Epidermal melanocyte (primary cell): ENCODE results near the gene B3GAT1.

Experiments used
- DNase-seq: peaks from one replicate; pipeline ENCODE4 v3.0.0; 2011; ENCODE audit warnings: low spot score; ENCODE audit not compliant: insufficient read length

Gene B3GAT1

DNA sequence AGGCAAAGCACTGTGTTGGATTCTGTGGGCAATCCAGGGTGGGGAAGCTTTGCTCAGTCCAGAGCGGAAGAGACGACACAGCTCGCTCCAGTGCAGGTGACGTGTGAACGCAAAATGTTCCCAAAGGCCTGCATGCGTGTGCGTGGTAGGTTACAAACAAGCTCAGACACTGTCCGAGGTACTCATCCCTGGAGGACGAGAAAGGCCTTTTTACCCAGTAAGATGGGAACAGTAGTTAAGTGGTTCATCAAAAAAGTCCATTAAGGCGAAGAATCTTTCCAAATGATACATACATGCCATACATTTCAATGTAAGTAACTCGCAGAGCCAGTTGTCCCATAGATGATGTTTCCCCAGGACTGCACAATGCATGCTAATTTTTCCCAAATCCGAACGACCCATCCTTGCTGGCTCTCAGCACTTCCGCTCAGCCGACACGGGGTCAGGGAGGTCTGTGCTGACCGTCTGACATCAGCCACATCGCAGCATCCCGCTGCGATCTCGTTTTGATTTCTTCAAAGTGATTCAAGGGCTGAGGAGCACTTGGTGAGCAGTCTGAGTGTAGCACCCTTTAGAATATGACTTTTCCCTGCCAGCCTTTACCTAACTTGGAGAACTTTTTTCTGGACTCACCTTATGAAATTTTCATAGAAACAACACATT is 19.0 kb downstream of the B3GAT1 start:
- DNase-seq = no peak

DNA sequence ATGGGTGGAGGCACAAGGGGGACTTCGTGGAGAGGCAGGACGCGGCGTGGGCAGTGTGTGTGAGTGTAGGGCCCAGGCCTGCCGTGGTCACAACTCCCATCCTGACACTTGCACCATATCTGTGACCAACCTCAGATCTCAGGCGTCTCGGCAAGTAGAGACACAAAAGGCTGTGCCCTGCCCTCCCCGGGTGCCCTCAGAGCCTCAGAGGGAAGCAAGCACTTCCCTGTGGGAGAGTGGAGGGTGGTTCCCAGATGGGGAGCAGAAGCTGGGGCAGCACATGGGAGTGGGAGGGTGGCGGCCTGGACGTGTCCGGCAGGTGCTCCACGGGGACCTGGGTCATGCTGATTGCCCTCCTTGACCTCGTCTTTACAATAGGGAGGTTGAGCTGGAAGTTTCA is 20.4 kb downstream of the B3GAT1 start:
- DNase-seq = no peak

DNA sequence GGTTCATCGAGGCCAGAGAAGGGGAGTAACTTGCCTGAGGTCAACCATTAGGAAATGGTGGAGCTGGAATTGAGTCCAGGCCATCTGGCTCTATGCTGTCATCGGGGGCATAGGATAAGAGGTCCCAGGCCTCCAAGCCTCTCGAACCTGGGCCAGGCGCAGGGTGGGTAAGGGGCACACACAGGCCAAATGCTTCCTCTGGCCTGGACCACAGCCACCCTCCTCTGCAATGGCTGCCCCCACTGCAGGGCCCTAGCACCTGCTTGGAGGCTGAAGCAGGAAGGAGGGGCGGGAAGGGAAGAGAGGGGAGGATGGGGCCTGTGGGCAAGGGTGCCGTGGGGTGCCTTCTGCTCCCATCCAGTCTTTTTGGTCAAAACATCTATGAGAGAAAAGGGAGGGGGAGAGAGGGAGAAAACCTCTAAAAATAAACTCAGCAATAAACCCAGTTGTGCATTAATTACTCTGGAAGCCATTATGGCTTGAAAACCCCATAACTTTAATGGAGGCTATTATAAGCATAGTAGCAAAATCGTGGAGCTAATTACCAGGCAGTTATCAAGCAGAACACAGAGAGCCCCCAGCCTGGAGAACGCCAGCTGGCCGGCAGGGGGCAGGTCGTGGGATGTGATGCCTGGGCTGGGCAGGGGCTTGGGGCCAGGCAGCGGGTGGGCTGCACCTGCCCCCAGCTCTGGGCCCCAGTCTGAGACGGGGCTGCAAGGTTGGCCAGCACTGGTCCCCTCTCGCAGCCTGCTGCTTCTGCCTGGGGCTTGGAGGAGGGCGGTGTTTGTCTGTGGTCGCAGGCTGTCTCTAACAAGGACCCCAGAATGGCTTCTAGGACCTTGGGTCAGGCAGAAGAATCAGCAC is 21.1 kb downstream of the B3GAT1 start:
- DNase-seq = no peak

DNA sequence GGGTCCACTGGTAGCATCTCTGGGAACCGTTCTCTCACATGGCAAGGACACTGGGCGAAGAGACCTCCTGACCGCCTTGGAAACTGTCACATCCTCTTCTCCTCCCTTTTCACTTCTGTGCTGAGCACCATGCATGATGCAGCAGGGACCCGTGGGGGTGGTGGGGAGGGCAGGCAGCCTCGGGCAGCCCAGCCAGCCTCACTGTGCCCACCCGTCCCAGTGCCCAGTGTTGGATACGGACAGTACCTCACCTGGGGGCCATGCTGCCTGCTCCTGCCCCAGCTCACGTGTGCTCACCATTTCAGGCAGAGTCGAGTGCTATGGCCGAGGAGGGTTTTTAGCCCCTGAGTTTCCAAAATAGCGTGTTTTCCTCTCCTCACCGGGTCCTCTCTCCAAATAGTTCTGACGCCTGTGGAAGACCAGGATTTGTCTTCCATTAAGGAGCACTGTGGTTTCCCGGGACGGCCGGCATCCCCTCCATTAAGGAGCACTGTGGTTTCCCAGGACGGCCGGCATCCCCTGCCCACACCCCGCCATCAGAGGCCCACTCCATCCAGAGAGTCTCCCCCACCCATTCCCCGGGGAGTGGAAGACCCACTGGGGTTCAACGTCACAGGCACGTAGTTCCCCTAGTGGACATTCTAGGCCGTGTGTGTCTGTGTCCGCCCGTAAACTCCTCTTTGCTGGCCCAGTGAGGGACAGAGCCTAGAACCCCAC is 22.4 kb downstream of the B3GAT1 start:
- DNase-seq = no peak

DNA sequence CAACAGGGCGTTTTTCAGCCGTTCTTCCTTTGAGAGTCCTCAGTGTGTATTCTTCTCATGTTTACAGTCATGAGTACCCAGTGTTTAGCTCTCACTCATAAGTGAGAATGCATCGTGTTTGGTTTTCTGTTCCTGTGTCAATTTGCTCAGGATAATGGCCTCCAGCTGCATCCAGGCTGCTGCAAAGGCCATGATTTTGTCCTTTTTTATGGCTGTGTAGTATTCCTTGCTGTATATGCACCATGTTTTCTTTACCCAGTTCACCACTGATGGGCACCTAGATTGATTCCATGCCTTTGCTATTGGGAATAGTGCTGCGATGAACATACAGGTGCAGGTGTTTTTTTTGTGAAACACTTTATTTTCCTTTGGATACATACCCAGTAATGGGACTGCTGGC is 23.5 kb downstream of the B3GAT1 start:
- no peak for DNase-seq

DNA sequence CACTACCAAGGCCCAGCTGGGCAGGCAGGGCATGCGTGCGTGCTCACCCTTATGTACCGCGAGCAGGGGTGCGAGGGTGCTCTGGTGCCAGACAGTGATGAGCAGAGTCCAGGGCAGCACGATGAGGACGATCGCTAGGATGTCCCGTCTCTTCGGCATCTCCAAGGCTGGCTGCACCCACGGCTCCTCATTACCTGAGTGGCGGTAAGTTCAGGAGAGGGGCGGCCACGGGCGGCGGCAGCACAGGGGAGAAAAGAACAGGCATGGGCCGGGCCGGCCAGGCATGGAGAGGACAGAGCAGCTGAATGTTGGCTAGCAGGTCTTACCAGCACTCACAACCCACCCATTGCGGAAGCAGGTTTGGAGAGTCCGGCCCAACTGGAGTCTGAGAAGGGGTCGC is 24.5 kb downstream of the B3GAT1 start:
- no peak for DNase-seq

DNA sequence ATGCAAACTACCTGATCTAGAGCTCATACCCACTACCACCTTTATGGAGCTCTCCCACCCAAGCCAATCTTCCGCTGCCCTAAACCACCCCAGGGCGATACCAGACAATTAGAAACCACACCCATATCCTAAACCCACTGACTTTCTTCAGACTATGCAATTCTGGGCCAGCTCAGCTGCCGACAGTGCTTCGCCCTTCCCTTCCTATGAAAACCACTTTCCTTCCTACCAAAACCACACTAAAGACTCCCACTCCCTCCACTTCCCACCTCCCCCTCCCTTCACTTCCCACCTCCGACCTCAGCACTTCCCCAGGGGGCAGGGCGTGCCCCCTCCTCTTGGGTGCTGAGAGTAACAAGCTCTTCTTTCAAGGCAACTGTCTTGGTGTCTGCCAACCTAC is 25.1 kb downstream of the B3GAT1 start:
- DNase-seq = no peak

DNA sequence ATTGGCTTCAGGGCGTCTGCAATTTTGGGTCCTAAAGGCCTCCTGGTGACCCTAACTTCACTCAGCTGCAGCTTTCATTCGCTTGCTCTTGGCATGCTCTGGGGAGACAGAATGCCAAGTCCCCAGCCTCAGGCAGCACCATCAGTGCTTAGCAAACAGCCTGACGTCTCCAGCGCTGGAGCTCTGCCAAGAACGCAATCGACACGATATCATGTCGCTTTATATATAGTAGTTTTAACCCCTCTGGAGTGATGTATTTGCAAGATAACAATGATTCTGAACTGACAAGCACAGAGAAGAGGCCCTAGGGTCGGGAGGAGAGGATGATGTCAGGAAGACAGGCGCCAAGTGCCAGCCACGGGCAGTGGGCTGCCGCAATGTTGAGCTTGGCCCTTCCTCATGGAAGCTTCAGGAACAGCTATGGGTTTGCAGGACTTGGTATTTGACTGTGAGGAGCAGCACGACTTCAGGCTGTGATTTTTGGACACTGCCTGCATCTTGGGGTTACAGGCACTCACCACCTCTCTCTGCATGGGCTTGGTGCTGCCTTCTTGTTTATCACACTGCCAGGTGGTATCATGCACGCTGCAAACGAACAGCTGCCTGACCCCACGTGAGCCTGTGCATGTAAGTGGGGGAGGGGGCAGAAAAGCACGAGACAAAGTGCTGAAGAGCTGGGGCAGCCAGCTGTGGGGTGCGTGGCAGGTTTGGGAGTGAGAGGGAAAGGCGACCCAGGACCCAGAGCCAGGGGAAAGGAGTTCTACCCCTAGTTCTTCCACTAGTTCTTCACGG is 26.1 kb downstream of the B3GAT1 start:
- no peak for DNase-seq

DNA sequence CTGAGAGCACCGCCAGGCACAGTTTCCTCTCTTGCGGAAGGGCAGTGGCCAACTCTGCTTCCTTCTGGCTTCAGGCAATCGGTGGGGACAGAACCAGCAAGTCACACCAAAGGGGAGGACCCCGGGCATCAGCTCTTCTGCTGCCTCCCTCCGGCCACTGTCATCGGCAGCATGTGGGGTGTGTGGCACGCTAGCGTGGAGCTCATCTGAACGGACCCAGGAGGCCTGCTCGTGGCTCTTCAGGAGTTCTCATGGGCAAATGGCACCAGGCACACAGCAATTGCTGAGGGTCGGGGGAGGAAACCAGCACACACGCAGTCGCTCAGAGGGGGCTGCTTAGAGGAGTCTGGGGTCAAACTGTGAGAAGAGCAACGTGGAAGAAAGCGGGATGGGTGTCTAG is 26.9 kb downstream of the B3GAT1 start:
- DNase-seq = no peak

DNA sequence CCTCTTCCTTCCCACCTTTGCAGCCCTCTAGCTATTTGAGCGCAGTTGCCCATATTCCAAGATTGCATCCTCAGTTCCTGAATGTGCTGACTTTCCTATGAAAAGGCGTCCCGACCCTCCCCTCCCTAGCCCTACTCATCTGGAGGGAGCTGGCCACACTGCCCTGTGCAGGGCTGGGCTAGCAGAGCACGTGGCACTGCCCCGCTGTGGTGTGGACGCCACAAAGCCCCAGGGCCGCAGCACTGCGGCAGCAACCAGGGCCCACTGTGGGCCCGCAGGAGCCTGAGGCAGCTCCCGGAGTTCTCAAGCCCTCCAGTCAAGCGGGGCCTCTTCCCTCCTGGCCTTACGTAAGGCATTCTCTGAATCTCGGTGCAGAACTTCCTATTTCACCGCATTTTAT is 27.6 kb downstream of the B3GAT1 start:
- no peak for DNase-seq

DNA sequence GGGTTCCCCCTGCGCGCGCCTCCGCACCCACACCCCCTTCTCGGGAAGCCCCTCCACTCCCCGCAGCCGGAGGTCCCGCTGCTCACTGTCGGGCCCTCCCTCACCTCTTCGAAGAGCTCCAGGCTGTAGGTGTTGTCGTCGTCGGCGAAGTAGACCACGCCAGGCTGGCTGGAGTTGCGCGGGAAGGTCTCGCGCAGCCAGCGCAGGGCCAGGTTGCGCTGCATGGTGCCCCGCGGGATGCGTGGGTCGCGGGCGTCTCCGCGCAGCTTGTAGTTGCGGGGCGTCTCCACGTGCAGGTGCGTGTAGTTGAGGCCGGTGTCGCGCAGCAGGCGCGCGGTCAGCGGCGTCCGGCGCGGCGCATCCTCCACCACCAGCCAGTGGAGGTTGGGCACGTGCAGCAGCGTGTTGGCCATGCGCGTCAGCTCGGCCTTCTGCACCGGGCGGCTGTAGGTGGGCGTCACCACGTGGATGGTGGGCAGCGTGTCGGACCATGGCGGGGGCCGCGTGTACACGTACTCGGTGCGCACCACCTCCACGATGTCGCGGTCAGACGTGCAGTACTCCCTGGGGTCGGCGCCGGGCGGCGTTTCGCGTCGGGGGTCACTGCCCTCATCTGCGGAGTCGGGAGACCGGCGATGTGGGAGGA is 28.3 kb downstream of the B3GAT1 start:
- no peak for DNase-seq

DNA sequence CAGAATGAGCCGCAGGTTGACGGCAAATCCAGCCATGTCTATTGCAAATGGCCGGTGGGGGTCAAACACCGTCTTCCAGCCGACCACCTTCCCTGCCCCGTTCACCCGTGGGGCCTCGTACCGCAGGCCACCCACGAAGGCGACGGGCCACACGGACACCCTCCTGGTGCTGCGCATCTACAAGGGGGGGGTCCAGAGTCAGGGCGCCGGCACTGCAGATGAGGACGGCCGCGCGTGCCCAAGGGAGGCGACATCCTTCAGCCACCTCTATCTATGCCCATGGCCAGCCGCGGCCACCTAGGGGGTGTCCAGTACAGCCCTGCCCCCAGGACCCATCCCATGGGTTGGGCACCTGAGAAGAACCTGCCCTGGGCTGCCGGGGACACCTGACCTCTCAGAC is 29.2 kb downstream of the B3GAT1 start:
- DNase-seq = no peak

DNA sequence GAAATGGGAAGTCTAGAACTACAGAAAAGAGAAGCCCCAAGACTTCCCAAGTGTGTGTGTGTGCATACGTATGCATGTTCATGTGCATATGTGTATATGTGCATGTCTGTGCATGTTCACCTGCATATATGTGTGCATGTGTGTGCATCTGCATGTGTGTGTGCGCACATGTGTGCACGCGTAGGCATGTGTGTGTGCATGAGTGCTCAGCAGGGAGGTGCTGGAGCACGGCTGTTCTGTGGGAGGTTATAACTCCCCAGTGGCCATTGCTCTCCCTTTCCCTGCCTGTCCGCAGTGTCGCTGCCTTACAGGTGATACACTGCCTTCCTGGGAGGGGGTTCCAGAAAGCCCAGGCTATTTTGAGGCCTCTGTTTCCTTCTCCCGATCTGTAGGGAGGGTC is 29.8 kb downstream of the B3GAT1 start:
- no peak for DNase-seq

DNA sequence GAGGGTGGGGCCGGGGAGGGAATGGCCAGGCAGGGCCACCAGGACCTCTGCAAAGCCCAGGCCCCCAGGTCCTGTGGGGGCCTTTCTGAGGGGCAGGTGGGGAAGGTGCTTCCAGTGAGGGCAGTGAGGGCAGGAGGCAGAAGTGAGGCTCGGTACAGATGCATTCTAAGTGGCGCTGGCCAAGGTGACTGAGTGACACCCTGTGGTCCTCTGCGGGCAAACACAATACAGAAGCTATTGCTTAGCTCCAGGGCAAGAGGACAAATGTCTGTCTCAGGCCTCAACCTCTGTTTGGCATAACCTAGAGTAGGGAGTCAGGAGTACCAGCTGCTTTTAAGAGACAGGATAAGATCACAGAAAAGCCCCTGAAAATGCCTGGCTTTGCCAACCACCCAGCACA is 31.3 kb downstream of the B3GAT1 start:
- no peak for DNase-seq

DNA sequence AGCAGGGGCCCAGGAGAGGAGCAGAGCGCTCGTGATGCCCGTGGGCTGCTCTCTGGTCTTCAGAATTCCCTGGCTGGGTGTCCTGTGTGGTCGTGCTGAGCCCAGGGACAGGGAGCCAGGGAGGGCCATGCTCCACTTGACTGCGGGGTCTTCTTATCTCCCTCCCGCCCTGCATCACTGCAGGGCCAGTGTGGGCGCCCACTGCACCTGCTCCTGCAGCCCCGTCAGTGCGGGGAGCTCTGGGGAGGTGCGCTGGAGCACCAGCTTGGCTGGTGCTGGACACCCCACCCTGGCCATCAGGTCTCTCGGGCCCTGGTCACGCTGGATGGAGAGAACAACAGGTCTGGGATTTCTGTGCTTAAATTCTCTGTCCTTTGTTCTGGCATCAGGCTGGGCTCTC is 31.8 kb downstream of the B3GAT1 start:
- DNase-seq = no peak

DNA sequence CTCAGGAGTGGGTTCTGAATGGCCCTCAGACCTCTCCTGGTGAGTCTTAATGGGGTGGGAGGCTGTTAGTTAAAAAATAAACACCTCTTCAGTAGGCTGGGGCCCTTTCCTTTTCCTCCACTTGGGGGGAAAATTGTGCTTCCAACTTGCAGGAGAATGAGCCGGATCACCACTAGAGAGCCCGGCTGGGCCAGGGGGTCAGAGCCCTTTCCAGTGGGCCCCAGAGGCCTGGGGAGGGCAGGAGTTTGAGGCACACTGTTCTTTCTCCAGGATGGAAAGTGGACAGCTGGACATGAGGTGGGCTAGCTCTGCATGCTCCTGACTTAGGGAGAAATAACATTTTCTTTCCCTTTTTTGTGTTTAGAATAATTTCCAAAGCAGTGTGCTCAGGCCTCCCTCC is 32.8 kb downstream of the B3GAT1 start:
- DNase-seq = no peak

DNA sequence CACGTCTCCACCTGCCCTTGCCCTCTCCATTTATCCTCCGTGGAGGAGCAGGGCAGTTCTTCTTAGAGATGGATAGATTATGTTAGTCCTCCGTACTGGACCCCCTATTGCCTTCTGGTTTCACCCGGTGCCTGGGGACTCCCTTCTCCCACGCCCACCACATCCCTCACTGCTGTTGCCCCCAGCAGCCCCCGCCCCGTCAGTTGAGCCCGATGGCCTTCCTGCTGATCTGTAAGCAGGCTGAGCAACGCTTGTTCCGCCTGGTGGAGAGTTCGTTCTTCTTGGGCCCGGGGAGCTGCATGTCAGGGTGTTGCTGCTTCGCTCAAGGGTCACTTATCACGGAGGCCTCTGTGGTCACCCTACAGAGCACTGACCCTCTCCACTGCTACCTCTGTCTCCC is 34.2 kb downstream of the B3GAT1 start:
- DNase-seq = no peak

DNA sequence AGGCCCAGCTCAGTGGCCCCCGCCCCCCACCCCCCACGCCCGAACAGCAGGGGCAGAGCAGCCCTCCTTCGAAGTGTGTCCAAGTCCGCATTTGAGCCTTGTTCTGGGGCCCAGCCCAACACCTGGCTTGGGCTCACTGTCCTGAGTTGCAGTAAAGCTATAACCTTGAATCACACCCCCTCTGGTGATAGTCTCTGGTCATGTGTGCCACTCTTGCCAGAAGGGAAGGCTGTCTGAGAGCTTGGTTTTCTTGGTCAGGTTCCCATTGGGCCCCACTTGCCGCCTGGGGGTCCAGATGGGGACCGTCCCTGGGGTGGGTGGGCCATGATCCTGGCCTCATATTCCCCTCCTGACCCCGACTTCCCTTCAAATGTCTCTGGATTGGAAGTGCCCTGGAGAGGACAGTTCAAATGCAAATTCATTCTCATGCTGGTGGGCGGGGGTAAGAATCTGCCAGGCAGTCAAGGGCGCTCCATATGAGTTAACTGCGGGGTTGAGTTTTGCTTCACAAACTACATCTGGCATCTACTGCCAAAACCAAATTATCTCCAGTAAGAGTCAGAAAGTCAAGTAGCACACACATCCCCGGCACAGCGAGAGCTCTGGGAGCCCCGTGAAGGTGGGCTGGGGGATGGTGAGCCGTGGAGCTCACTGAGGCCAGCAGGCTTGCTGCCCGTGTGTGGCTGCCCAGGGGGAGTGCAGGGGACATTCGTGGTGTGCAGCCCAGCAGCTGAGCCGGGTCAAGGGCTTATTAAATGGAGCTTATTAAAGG is 35.7 kb downstream of the B3GAT1 start:
- no peak for DNase-seq

DNA sequence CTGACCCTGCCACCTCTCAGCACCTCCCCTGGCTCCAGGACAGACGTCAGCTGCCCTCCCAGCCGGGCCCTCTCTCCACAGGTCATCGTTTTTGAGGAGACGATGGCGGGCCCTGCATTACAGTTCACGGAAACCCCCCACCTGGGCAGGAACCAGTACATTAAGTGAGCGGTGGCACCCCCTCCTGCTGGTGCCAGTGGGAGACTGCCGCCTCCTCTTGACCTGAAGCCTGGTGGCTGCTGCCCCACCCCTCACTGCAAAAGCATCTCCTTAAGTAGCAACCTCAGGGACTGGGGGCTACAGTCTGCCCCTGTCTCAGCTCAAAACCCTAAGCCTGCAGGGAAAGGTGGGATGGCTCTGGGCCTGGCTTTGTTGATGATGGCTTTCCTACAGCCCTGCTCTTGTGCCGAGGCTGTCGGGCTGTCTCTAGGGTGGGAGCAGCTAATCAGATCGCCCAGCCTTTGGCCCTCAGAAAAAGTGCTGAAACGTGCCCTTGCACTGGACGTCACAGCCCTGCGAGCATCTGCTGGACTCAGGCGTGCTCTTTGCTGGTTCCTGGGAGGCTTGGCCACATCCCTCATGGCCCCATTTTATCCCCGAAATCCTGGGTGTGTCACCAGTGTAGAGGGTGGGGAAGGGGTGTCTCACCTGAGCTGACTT is 37.0 kb downstream of the B3GAT1 start:
- DNase-seq = no peak

DNA sequence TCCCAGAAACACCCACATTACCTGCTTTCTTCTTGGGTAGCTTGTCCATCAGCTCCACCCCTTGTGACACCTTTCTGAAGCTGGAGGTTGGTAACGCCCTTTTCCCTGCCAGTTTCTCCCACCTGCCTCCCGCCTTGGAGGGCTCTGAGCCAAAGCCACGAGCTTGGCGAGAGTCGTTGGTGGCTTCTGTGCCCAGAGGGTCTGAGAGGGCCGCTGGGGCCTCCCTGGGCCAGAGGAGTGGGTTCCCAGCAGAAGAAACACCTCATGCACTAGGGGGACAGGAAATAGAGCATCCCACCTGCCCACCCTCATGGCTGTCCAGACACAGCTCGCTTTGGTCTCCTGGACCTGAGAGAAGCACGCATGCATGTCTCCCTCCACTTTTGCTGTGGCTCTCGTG is 37.9 kb downstream of the B3GAT1 start:
- no peak for DNase-seq
